BLaER1 (cell line): ENCODE measurements around the gene CCDC198.

ENCODE experiments used
- H3K27ac ChIP-seq: shearing (Covaris generic); formaldehyde crosslinking; 2 replicates; pipeline ENCODE4 v1.8.1; 2022
- H3K27me3 ChIP-seq: shearing (Covaris generic); formaldehyde crosslinking; 2 replicates; pipeline ENCODE4 v1.8.1; 2022
- H3K36me3 ChIP-seq: shearing (Covaris generic); formaldehyde crosslinking; 2 replicates; pipeline ENCODE4 v1.8.1; 2022
- H3K4me1 ChIP-seq: shearing (Covaris generic); formaldehyde crosslinking; 2 replicates; pipeline ENCODE4 v1.8.1; 2022
- H3K4me2 ChIP-seq: shearing (Covaris generic); formaldehyde crosslinking; 2 replicates; pipeline ENCODE4 v1.8.1; 2022
- H3K4me3 ChIP-seq: shearing (Covaris generic); formaldehyde crosslinking; 2 replicates; pipeline ENCODE4 v1.8.1; 2022
- H3K9ac ChIP-seq: shearing (Covaris generic); formaldehyde crosslinking; 2 replicates; pipeline ENCODE4 v1.8.1; 2022
- H3K9me3 ChIP-seq: shearing (Covaris generic); formaldehyde crosslinking; 2 replicates; pipeline ENCODE4 v1.8.1; 2022
- H4K20me1 ChIP-seq: shearing (Covaris generic); formaldehyde crosslinking; 2 replicates; pipeline ENCODE4 v1.8.1; 2022
- Cebpa-rat ChIP-seq: shearing (Covaris generic); IDR thresholded peaks from 2 replicates; pipeline ENCODE4 v1.8.1; 2022

Gene CCDC198, protein sequence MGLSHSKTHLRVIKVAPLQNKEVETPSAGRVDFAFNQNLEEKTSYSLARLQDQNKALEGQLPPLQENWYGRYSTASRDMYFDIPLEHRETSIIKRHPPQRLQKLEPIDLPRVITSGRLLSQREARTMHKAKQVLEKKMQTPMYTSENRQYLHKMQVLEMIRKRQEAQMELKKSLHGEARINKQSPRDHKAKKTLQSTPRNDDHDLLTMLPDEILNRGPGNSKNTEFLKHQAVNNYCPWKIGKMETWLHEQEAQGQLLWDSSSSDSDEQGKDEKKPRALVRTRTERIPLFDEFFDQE

DNA sequence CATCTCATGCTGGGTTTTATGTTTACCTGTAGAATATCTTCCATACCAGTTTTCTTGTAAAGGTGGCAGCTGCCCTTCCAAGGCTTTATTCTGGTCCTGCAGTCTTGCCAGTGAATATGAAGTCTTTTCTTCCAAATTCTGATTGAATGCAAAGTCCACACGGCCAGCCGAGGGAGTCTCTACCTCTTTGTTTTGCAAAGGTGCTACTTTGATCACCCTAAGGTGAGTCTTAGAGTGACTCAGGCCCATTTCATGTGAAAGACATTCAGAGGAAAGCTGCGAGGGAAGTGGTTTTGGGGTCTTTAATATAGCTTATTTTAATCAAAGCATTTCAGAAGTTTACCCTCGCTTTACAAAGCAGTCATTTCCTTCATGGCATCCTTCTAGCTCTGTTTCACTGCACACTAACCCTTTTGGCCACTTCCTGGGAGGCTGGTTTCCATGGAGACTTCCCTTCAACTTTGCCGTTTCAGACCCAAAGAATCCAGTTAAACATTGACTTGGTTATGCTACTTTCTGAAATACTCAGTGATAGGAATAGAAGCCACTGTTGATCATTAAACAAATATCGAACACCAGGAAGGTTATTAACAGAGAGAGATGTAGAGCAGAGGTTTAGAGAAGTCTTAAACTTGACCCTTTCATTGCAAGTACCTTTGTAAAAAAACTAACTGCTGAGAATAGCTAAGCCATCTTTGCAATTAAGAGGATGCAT, at the start of gene CCDC198:
CCDC198 (minus strand) TSS at position 391 of the 715 bp plus-strand sequence; CDS start at position 249, 142 bp downstream.
- Histone ChIP-seq H3K4me2 (peak within 1 kb of the TSS; percentile 58), H3K36me3 (no peaks in the 10 kb centered on the region)

DNA sequence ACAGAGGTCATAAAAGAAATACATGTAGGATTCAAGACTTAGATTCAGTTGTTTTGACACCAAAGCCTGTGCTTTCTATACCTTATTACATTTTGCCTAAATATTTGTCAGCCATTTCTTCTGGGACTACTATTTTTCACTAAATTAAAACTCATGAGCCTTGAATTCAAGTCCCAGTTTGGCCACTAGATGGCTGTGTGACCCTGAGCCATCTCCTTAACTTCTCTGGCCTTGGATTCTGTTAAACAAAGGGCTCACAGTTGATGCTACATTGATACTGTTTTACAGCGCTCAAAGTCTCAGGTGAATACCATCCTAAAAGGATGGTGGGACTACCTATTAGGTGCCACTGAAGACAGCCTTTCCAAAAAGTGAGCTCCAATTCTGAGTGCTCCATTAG, 39.6 kb upstream of the CCDC198 start:
- H3K4me3 ChIP-seq = no peak overlapping the region
- H3K9ac ChIP-seq = no peak overlapping the region
- no peaks in the 10 kb centered on the region for H4K20me1 ChIP-seq
- H3K4me1 ChIP-seq = peaks cover 6% of the 10 kb centered on the region
- H3K4me2 ChIP-seq = no peak overlapping the region
- no peaks in the 10 kb centered on the region for H3K36me3 ChIP-seq
- H3K9me3 ChIP-seq = no peaks in the 10 kb centered on the region
- no peak overlapping the region for H3K27ac ChIP-seq
- H3K27me3 ChIP-seq = no peaks in the 10 kb centered on the region
- no peak for TF ChIP-seq Cebpa-rat

More for the DNA sequence above, at the start of gene CCDC198:
- no peaks in the 10 kb centered on the region for H3K9me3 ChIP-seq
- TF ChIP-seq Cebpa-rat = no peak
- H3K9ac ChIP-seq = no peak within 1 kb of the TSS
- no peaks in the 10 kb centered on the region for H4K20me1 ChIP-seq
- no peak within 1 kb of the TSS for H3K4me3 ChIP-seq
- no peak within 1 kb of the TSS for H3K27ac ChIP-seq
- peaks cover 11% of the 10 kb centered on the region for H3K4me1 ChIP-seq
- no peaks in the 10 kb centered on the region for H3K27me3 ChIP-seq

DNA sequence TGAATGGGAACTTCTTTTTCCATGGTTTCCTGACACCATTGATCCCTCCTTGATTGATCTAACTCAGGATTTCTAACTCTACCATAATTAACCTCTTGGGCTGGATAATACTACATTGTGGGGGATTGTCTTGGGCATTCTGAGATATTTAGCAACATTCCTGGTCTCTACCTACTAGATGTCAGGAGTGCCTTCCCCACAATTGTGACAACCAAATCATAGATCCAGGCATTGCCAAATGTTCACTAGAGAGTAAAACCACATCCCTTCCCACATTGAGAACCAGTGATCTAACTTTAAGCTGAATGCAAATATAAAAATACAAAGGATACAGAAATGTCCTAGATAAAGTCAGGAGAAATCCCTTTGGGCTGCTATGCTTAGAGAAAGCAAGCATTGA, 36.9 kb upstream of the CCDC198 start:
- H3K4me2 ChIP-seq = no peak overlapping the region
- H3K27ac ChIP-seq = no peak overlapping the region
- H3K9ac ChIP-seq = no peak overlapping the region
- peaks cover 6% of the 10 kb centered on the region for H3K4me1 ChIP-seq
- no peak for TF ChIP-seq Cebpa-rat
- H3K9me3 ChIP-seq = peaks cover 10% of the 10 kb centered on the region; the same call in 1 of the 2 replicates
- no peaks in the 10 kb centered on the region for H4K20me1 ChIP-seq
- H3K4me3 ChIP-seq = no peak overlapping the region
- H3K27me3 ChIP-seq = no peaks in the 10 kb centered on the region
- no peaks in the 10 kb centered on the region for H3K36me3 ChIP-seq

DNA sequence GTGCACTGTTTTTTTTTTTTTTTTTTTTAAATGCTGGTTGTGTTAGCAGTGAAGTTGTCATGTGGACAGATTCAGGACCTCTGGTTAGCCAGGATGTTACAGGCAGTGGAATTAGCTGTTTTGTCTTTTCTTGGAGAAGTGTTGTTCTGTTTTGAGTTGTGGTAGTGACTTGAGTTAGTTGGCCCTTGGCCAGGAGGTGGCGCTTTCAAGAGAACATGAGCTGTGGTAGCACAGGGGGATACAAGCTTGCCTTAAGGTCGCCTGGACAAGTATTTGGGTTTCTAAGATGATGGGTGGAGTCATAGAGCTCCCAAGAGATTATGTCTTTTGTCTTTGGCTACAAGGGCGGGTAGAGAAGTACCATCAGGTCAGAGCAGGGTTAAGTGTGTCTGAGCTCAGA, 33.3 kb upstream of the CCDC198 start:
- Histone ChIP-seq H3K9me3 (peaks cover 21% of the 10 kb centered on the region), H3K36me3 (no peaks in the 10 kb centered on the region), H3K4me2 (no peak overlapping the region), H4K20me1 (no peaks in the 10 kb centered on the region), H3K27me3 (no peaks in the 10 kb centered on the region), H3K4me1 (peaks cover 6% of the 10 kb centered on the region), H3K4me3 (no peak overlapping the region), H3K27ac (no peak overlapping the region), H3K9ac (no peak overlapping the region)
- no peak for TF ChIP-seq Cebpa-rat

DNA sequence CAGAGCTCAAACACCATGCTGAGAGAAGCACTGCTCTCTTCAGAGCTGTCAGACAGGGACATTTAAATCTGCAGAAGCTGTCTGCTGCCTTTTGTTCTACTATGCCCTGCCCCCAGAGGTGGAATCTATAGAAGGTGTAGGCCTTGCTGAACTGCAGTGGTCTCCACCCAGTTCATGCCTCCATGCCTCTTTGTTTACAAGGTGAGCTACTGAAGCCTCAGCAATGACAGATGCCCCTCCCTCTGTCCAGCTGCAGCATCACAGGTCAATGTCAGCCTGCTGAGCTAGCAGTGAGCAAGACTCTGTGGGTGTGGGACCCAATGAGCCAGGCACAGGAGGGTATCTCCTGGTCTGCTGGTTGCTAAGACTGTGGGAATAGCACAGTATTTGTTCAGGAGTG, 25.4 kb upstream of the CCDC198 start:
- peaks cover 25% of the 10 kb centered on the region for H3K9me3 ChIP-seq
- no peaks in the 10 kb centered on the region for H3K36me3 ChIP-seq
- no peak overlapping the region for H3K27ac ChIP-seq
- no peak overlapping the region for H3K4me2 ChIP-seq
- H3K4me3 ChIP-seq = no peak overlapping the region
- no peaks in the 10 kb centered on the region for H3K27me3 ChIP-seq
- no peaks in the 10 kb centered on the region for H4K20me1 ChIP-seq
- H3K9ac ChIP-seq = no peak overlapping the region
- H3K4me1 ChIP-seq = no peaks in the 10 kb centered on the region
- no peak for TF ChIP-seq Cebpa-rat

DNA sequence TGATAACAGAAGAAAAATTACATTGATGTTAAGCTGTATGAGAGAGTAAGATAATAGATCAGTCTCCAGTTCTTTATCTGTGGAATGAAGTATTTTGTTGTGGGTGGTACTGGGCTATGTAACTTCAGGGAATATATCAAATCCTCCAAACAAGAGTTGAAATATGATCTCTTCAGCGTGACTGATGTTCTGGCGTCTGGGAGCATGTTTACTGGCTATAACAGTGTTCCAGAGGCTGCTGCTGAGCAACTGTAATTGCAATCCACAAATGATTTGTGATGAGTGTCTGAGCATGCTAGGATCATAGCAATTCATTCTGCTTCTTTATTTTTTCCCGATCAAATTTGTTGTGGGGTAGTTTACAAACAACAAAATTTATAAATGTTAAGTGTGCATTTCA, 18.6 kb upstream of the CCDC198 start:
- Histone ChIP-seq H4K20me1 (no peaks in the 10 kb centered on the region), H3K9ac (no peak overlapping the region), H3K27me3 (no peaks in the 10 kb centered on the region), H3K4me2 (no peak overlapping the region), H3K4me1 (no peaks in the 10 kb centered on the region), H3K4me3 (no peak overlapping the region), H3K27ac (no peak overlapping the region), H3K36me3 (no peaks in the 10 kb centered on the region), H3K9me3 (peaks cover 5% of the 10 kb centered on the region; the same call in 1 of the 2 replicates)
- no peak for TF ChIP-seq Cebpa-rat

DNA sequence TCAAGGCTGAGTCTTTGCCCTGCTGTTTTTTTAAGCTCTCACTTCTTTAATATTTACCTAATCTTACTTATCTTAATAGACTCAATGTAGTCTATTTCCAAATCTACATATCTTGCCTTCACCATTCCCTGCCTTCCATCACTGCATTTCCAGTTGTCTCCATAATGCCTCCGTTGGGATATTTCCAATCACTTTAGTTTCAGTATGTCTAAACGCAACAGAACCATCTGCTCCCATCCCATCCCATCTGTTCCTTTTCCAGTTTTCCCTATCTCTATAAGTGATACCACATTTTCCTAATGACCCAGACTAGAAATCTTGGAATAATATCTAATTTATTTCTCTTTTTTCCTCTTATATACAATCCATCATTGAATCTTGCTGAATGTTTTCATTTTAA, 15.1 kb upstream of the CCDC198 start:
- Histone ChIP-seq H3K4me2 (no peak overlapping the region), H4K20me1 (no peaks in the 10 kb centered on the region), H3K4me3 (no peak overlapping the region), H3K9me3 (0 out of 2 replicates have a peak, but pooled peaks cover 3% of the 10 kb centered on the region), H3K27ac (no peak overlapping the region), H3K9ac (no peak overlapping the region), H3K36me3 (no peaks in the 10 kb centered on the region), H3K27me3 (no peaks in the 10 kb centered on the region), H3K4me1 (no peaks in the 10 kb centered on the region)
- TF ChIP-seq Cebpa-rat = no peak

DNA sequence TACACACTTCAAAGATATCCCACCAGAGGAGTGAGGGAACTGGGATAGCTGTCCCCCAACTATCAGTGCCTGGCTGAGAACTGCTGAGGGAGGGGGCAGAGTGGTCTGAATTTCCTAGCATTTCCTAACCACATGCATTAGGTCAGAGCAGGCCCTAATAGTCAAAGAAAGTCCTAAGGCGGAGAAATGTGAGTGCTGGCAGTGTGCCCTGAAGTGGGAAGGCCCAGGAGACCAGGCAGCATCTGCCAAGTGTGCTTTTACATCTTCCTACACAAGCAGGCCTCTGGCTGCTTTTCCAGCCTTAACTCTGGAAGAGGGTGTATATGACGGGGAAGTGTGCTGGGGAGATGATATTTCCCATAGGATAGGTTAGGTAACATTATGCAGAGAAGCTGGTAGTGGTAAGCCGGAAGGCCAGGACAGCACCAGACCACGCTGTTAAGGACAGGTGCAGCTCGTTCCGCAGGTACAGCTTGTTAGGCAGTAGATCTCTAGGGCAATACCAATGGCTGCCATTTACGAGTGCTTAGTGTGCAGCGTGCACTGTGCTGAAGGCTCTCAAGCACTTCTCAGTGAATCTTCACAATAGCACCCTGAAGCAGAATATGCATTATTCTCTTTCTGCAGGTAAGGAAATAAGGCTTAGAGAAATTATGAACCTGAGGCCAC, 9.1 kb upstream of the CCDC198 start:
- no peak overlapping the region for H3K27ac ChIP-seq
- no peaks in the 10 kb centered on the region for H3K27me3 ChIP-seq

DNA sequence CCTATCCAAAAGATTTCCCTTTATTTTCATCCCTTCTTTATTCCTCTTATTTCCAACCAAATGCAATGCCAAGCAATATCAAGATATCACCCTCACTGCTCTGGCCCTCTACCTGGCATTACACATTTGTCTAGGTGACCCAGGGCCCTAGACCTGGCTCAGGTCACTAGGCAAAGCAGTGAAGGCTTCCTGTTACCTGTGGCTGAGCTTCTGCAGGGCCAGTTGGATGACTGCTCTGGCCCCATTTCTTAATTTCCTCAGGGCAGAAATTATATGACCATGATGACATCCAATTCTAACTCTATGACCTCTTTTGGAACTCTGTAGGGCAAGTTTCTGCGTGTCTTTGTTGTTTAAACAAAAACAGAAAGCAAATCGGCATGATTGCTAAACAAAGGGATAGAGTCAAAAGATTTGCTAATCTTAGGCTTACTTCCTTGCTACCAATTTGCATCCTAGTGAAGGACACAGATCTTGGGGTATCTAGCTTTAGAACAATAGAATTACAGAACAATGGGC, 7.4 kb upstream of the CCDC198 start:
- Histone ChIP-seq H3K27ac (no peak overlapping the region), H4K20me1 (no peaks in the 10 kb centered on the region), H3K9me3 (no peaks in the 10 kb centered on the region), H3K36me3 (no peaks in the 10 kb centered on the region), H3K4me2 (no peak overlapping the region), H3K9ac (no peak overlapping the region), H3K27me3 (no peaks in the 10 kb centered on the region), H3K4me1 (no peaks in the 10 kb centered on the region), H3K4me3 (no peak overlapping the region)
- TF ChIP-seq Cebpa-rat = no peak

More for the DNA sequence above, 9.1 kb upstream of the CCDC198 start:
- Histone ChIP-seq H3K9me3 (no peaks in the 10 kb centered on the region), H3K9ac (no peak overlapping the region), H3K4me1 (no peaks in the 10 kb centered on the region), H3K36me3 (no peaks in the 10 kb centered on the region), H3K4me2 (no peak overlapping the region), H3K4me3 (no peak overlapping the region), H4K20me1 (no peaks in the 10 kb centered on the region)
- TF ChIP-seq Cebpa-rat = no peak

DNA sequence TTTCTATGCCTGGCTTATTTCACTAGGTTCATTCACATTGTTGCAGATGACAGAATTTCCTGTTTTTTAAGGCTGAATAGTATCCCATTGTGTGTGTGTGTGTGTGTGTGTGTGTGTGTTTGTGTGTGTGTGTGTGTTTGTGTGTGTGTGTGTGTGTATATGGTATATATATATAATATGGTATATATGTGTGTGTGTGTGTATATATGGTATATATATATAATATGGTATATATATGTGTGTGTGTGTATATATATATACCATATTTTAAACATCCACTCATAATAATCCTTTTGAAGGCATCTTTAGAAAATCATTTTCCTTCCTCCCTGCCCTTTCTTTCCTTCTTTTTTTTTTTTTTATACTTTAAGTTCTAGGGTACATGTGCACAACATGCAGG, 5.0 kb upstream of the CCDC198 start:
- TF ChIP-seq Cebpa-rat = no peak

More for the DNA sequence above, 5.0 kb upstream of the CCDC198 start:
- Histone ChIP-seq H3K4me3 (no peak overlapping the region), H3K9me3 (no peaks in the 10 kb centered on the region), H3K27me3 (no peaks in the 10 kb centered on the region), H3K4me2 (no peak overlapping the region), H3K4me1 (peaks cover 6% of the 10 kb centered on the region), H3K36me3 (no peaks in the 10 kb centered on the region), H3K27ac (no peak overlapping the region), H4K20me1 (no peaks in the 10 kb centered on the region), H3K9ac (no peak overlapping the region)
